ENCODE data around the gene EFCAB12. TPM values are rescaled to one million over a fixed set of nuclear protein-coding genes. Genes with fewer than 3 reads are reported as not detected.

Gene EFCAB12
- total and polyA plus RNA-seq, 2 of the 13 experiments (the other 11 are each of a cell fraction or from before 2014, with no cell fraction given) = 0.31 to 2.4 TPM

DNA sequence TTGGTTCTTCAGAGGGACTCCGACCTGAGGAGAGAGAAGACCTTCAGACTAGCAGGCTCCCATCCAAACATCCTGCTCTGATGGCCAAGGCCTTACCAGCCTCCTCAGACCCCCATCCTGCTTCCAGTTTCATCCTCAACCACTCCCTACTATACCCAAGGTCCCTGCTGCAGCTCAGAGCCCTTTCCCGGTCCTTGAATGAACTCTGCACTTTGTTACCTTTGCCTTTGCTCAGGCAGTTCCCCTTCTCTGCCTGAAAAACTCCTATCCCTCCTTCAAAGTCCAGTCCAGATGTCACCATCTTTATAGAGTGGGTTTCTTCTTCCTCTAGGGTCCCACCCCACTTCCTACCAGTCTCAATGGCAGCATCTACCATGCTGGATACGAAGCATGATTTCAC is 13.1 kb downstream of the EFCAB12 start (continued):
- TF ChIP-seq, protein P1, sequence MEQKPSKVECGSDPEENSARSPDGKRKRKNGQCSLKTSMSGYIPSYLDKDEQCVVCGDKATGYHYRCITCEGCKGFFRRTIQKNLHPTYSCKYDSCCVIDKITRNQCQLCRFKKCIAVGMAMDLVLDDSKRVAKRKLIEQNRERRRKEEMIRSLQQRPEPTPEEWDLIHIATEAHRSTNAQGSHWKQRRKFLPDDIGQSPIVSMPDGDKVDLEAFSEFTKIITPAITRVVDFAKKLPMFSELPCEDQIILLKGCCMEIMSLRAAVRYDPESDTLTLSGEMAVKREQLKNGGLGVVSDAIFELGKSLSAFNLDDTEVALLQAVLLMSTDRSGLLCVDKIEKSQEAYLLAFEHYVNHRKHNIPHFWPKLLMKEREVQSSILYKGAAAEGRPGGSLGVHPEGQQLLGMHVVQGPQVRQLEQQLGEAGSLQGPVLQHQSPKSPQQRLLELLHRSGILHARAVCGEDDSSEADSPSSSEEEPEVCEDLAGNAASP (CRISPR knock-in tag; IDR thresholded peaks at IDR 0.05; ENCODE audit: borderline replicate concordance) = peak; percentile 61; the same call in 1 of the 2 replicates
- TF ChIP-seq ZFYVE20 (CRISPR knock-in tag; IDR thresholded peaks at IDR 0.05; ENCODE audit: borderline replicate concordance, low read depth) (0 out of 2 replicates have a peak, but pooled peaks have one; percentile 27), IKZF4 (CRISPR knock-in tag; IDR thresholded peaks at IDR 0.05; ENCODE audit: borderline replicate concordance, low read depth, not compliant biosample characterization) (no peak), ZNF329 (CRISPR knock-in tag; IDR thresholded peaks at IDR 0.05; ENCODE audit: low read depth) (no peak), GTF3A (CRISPR knock-in tag; conservative IDR thresholded peaks at IDR 0.05) (no peak), GABPB1 (CRISPR knock-in tag; IDR thresholded peaks at IDR 0.05) (no peak), ZNF337 (CRISPR knock-in tag; IDR thresholded peaks at IDR 0.05; ENCODE audit: borderline replicate concordance, low read depth) (no peak), RXRB (CRISPR knock-in tag; IDR thresholded peaks at IDR 0.05; ENCODE audit: borderline replicate concordance) (0 out of 2 replicates have a peak, but pooled peaks have one; percentile 22), NFRKB (IDR thresholded peaks at IDR 0.05) (no peak), RFXANK (CRISPR knock-in tag; IDR thresholded peaks at IDR 0.05) (no peak), RBM39 (IDR thresholded peaks at IDR 0.05; ENCODE audit: low read depth, low read length, poor library complexity, severe bottlenecking) (no peak), ZNF382 (CRISPR knock-in tag; IDR thresholded peaks at IDR 0.05; ENCODE audit: borderline replicate concordance) (no peak)

Measured in HepG2 (cell line).